ENCODE measurements around the gene OPRM1.

The OPRM1 gene

DNA sequence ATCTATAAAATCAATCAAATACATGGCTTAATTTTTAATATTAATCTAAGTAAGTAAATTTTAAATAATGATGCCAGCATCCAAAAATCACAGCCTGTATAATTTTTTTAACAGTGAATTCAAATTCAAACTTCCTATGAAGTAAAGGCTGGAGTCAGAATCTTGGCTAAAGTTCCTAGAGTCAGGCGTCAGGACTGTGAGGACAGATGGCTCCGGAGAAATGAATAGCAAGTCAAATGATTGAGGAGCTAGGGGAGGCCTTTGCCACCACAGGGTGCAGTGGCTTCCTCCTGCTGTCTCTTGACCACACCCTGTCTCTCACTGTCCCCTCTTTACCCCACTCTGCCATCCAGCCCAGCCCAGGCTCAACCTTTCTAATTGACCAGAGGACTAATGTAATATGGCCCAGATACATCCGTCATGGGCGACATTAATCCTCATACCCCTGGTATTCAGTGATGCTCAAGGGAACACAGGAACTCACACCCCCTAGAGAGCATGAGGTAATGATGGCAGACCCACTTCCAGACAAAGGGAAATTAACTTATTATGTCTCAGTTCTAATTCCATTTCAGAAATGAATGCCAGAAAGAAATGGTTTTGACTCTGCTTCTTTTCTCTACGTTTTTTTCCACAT, 53.4 kb downstream of the OPRM1 start:
- no peak for DNase-seq

DNA sequence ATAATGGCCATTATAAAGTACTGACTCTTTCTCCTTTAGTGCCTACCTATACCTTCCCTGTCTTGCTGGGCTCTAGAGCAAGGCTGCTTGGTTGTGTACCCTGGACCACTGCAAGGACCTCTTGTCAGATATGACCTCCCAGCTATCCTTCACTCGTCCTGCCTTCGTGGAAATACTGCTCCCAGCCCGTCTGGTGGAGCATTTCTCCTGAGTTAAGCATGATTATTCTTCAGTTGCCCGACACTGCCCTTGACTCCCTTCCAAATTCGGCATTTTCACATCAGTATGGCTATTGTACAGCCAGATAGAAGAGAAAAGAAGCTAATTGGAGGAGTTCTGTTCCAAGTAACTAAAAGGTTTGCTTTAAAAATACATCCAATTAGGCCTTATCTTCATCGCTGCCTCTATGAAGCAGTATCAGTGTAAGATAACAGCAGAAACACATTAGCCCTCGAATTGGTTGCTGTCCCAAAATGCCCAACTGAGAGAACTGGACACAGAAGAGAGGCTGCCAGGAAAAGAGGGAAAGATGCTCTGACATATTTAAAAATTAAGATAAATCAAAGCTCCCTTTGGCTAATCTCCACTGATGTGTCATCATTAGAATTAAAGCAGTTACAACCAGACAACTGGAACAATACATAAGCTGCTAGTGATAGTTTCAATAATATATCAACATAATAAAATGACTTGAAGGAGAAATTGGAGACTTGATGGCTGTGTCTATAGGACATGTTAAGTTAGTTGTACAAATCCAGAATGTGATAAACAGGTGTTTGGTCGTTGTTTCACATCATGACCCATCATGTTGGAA, 54.4 kb downstream of the OPRM1 start:
- no peak for DNase-seq

DNA sequence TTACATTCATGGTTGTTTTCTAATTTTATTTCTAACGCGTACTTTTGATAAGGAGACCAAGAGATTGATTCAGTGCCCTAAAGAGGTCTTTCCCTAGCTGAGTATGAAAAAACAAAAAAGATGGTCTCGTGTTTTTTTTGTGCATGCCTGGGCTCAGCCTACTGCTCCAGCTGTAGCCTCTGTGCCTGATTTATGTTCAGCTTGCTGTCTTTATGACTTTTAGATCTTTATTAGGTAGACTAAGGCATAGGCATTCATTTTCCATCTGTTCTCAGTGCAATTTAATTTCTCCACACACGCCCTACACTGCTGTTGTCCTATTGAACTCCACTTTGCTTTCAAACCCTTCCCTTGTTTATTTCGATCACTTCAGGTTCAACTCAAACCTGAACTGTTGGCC, 56.5 kb downstream of the OPRM1 start:
- DNase-seq, result no peak

DNA sequence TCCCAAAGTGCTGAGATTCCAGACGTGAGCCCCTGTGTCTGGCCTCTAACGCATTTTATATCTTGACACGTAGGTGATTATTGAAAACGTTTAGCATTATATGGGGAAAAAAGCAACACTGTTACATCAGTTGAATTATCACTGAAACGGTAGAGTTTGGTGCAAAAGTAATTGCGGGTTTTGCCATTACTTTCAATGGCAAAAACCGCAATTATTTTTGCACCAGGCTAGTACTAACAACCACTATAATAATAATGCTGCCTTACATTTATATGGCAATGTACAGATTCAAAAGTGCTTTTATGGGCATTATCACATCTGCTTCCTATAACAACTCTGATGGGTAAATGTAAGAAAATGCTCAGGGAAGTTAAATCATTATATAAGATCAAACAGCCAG, 57.3 kb downstream of the OPRM1 start:
- no peak for DNase-seq

DNA sequence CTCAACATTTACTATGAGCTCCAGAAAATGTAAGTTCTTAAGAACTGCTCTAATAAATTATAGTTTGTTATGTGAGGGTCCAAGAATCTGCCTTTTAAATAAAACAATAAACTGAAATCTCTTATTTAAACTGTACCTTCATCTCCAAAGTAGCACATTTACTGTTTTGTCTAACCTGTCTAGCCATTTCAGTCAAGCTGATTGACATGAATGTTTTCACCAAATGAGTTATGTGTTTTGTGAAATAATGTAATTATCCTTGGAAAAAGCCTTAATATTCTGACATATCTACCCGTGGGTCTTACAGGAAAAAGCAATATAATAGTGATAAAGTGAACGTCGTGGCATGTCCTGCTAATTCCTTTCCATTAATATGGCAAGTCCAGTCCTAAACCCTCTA, 57.8 kb downstream of the OPRM1 start:
- DNase-seq, result no peak

DNA sequence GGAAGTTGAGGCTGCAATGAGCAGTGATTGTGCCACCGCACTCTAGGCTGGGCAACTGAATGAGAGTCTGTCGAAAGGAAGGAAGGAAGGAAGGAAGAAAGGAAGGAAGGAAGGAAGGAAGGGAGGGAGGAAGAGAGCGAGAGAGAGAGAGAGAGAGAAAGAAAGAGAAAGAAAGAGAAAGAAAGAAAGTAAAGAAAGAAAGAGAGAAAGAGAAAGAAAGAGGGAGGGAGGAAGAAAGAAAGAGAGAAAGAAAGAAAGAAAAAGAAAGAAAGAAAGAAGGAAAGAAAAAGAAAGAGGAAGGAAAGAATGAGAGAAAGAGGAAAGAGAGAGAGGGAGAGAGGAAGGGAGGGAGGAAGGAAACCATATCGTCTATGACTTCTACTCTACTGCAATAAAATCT, 60.2 kb downstream of the OPRM1 start:
- DNase-seq, result no peak

DNA sequence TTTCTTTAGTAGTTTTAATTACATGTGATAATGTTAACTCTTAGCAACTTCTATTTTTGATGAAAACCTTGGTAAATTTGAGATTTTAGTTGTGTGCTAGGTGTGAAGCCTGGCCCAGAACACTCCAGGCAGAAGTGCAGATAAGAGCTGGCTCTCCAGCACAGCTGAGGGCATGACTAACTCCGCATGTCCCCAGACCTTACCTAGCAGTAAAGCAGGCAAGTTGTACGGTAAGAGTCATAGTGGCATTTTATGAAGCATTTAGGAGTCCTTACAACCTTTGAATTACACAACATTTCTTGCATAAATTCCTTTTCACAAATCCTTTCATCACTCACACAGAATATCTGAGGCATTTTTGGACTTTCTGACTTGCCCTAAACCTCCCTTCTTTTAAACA, 67.2 kb downstream of the OPRM1 start:
- no peak for DNase-seq

GRCh38 chr6:154111025-154111424, 72.0 kb downstream of the OPRM1 start:
- DNase-seq, result no peak

GRCh38 chr6:154112181-154112809, 73.3 kb downstream of the OPRM1 start:
- no peak for DNase-seq

GRCh38 chr6:154113392-154113791, 74.4 kb downstream of the OPRM1 start:
- no peak for DNase-seq

DNA sequence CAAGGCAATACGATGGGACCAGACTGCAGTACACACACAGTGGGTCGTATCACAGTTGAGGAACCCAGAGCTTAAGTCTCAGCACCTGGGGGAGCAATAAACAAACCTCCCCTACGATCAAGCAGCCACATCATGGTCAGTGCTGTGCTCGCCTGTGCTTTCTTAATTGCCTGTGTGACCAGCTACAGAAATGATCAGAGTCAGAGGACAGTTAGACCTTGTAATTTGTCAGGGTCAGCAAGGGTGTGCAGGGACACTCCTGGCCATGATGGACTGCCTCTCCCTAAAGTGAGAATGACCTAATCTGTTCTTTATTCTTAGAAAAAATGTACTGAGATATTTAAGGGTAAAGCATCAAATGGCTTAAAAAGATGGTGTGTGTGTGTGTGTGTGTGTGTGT, 78.4 kb downstream of the OPRM1 start:
- no peak for DNase-seq

- DNase-seq, result no peak
Measured at GRCh38 chr6:154122195-154122925, 83.3 kb downstream of the OPRM1 start.

DNA sequence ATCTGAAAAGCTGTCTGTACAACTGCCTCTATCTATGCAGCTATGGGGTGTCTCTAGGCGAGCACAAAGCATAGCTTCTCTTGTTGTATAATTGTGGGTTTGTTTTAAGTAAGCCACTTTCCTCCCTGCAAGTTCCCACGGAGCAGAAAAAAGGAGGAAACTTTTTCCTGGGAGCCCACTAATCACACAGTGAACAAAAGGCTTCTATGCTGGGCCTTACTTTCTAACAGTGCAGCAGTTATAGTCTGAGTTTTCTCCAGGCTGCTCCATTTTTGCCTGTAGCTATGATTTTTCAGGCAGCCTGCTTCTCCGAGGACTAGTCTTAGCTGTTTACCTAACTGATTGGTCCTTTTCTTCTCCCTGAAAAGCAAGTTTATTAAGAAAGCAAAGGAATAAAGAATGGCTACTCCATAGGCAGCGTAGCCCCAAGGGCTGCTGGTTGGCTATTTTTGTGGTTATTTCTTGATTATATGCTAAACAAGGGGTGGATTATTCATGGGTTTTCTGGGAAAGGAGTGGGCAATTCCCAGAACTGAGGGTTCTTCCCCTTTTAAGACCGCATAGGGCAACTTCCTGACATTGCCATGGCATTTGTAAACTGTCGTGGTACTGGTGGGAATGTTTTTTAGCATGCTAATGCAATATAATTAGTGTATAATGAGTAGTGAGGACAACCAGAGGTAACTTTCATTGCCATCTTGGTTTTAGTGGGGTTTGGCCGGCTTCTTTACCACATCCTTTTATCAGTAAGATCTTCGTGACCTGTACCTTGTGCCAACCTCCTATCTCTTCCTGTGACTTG, 84.3 kb downstream of the OPRM1 start:
- no peak for DNase-seq

DNA sequence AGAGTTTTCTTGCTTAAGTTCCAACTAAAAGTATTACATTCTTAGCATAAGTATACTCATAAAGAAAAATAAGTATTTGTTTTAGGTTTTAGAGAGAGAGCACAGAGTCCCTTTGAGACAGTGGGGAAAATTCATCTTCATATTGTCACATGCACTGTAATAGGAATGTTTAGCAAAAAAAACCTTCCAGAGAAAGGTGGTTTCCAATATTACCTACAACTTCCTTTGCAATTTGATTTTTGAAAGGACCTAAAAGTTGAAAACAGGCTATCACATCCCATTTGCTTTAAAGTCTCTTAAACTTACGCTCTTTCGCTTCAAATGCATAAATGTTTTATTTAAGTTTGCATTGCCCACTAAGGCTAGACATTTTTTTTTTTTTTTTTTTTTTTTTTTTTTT, 86.4 kb downstream of the OPRM1 start:
- no peak for DNase-seq

DNA sequence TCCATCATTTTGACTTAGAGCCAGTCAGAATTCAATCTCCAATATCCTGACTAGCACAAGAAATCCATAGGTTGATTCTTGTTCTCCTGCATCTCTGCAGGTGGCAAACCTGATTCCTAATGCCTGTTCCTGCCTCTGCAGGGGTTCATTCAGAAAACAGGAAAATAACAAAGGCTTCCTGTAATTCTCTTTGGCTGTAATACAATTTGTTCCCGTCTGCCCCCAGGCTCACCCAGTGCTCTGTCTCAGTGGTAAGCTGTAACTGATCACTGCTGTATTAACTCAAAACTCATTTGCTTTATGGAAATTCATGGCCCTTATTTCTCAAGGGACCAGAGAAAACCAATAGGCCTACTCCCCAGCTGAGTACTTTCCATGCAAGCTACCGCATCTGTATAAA, 88.6 kb downstream of the OPRM1 start:
- no peak for DNase-seq

DNA sequence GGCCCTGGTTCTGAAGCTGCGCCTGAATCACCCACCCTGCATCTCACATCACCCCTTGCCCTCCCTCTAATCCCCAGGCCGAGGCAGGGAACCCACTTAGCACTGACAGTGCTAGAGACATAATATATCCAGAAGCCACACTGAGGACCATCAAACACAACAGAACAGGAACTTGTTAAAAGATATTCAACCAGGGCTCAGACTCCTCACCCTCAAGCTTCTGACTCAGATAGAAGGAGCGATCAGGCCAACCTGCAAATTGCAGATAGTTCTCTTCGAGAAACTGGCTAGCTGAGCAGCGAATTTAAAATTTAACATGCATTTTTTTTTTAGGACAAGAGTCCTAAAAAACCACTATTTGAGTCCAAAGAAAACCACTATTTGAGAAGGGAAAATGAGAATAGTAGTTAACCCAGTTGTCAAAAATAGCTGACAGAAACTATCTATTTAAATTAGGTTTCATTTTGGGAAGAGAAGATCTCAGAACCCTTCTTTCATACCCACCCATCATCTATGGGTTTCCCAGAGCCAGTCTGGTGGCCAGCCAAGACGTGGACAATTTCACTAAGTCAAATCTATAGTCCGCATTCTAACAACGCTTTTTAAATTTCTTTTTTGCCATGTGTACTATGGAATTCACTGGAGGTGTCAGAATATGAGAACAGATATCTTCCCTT, 95.6 kb downstream of the OPRM1 start:
- DNase-seq, result no peak

GRCh38 chr6:154138793-154139192, 99.8 kb downstream of the OPRM1 start:
- no peak for DNase-seq

DNA sequence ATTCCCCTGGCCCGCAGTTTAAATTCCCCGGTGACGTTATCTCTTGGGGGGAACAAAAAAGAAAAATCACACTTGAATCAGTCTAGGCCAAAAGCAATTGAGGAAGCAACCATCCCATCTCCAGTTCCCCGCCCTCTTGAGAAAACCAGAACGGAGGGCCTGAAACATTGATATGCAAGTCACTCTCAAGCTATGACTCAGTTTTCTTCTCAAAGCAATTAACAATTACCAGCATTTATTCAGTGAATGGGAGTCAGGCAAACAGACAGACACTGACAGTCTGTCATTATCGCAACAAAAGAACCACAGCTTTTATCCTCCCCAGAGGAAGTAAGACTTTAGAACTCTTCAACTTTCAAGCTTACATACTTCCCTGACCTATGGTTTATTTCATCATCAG, 100.9 kb downstream of the OPRM1 start:
- DNase-seq, result no peak

DNA sequence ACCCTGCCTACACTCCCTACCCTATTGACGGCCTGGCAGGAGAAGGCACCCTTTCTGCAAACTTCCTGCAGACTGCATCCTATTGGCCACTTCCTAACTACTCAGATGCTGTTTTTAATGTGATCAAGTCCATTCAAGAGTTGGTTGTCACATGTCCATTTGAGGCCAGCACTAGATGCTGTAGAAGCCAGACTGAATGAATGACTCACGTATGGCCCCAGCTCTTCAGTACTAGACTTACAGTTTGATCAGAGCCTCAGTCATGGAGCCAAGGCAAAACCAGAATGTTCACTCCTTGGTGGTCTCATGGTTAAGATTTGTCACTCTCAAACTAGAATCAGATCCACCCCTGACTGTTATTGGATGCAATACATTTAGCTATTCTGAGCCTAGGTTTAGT, 101.7 kb downstream of the OPRM1 start:
- DNase-seq, result no peak

GRCh38 chr6:154143753-154144152, 104.7 kb downstream of the OPRM1 start:
- no peak for DNase-seq

DNA sequence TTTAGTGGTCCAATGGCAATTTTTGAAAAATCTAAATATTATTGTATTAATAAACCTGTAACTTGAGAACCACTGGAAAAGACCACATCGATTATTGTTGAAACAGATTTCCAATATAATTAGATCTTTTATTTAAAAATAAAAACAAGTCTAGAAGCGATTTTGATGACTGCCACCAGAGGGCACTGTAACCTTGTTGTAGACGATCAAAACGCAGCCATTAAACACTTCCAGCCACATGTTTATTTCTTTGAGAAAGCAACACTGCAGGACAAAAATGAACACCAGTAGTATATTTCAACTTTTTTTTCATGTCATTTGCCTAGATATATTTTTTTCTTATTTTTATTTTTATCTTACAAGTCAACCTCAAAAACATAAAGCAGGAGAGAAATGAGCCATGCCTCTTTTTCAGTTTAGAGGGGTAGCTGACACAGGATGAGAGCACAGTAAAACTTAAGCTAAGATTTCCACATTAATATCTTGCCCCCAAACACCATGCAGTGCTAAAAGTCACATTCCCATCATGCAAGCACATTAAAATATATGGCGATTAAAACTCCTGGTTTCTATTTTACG, 115.4 kb downstream of the OPRM1 start:
- DNase-seq, result peak; percentile 16 to 26
